Endothelial cell (in vitro differentiated cells): ENCODE results near the gene PAPPA. TPM values are rescaled to one million over a fixed set of nuclear protein-coding genes. Genes with fewer than 3 reads are reported as not detected.

Experiments
- DNase-seq: peaks from one replicate; pipeline ENCODE4 v3.0.0; 2021; ENCODE audit warnings: low spot score
- H3K27ac Mint-ChIP-seq: one replicate; pipeline ENCODE4 v1.8.0; 2021; ENCODE audit warnings: mixed read lengths, inconsistent platforms; ENCODE audit not compliant: unreplicated experiment
- H3K27me3 Mint-ChIP-seq: one replicate; pipeline ENCODE4 v1.8.0; 2021; ENCODE audit warnings: mild to moderate bottlenecking, moderate library complexity, mixed read lengths, inconsistent platforms; ENCODE audit not compliant: unreplicated experiment
- H3K36me3 Mint-ChIP-seq: one replicate; pipeline ENCODE4 v1.8.0; 2021; ENCODE audit warnings: mild to moderate bottlenecking, low read depth, mixed read lengths, inconsistent platforms; ENCODE audit not compliant: unreplicated experiment
- H3K4me1 Mint-ChIP-seq: one replicate; pipeline ENCODE4 v1.8.0; 2021; ENCODE audit warnings: mild to moderate bottlenecking, mixed read lengths, inconsistent platforms; ENCODE audit not compliant: unreplicated experiment
- H3K4me3 Mint-ChIP-seq: one replicate; pipeline ENCODE4 v1.8.0; 2021; ENCODE audit warnings: mild to moderate bottlenecking, mixed read lengths, inconsistent platforms; ENCODE audit not compliant: unreplicated experiment
- H3K9me3 Mint-ChIP-seq: one replicate; pipeline ENCODE4 v1.8.0; 2021; ENCODE audit warnings: mixed read lengths, inconsistent platforms; ENCODE audit not compliant: unreplicated experiment
- total RNA-seq: library from RNA; stranded (reverse); fragmentation: NEBNext Ultra II Directional; extraction: Animal tissue kit (Norgen Biotek cat#: 25700); gene quantifications from one replicate; pipeline ENCODE4 v1.2.1, GENCODE V29; 2021; ENCODE audit not compliant: unreplicated experiment
- TF ChIP-seq, protein P1 (sequence below): fragments of 200-600 bp; sonication (generic); IDR thresholded peaks from one replicate; pipeline ENCODE4 v1.5.0; 2021; ENCODE audit warnings: antibody characterized with exemption; ENCODE audit not compliant: unreplicated experiment

PAPPA gene
- total RNA-seq, 1 donor from 2014 or later = 1.4 TPM

- H3K27me3 Mint-ChIP-seq = no peaks in the 10 kb centered on the region
- no peak overlapping the region for H3K27ac Mint-ChIP-seq
- DNase-seq = no peak
- TF ChIP-seq, protein P1, sequence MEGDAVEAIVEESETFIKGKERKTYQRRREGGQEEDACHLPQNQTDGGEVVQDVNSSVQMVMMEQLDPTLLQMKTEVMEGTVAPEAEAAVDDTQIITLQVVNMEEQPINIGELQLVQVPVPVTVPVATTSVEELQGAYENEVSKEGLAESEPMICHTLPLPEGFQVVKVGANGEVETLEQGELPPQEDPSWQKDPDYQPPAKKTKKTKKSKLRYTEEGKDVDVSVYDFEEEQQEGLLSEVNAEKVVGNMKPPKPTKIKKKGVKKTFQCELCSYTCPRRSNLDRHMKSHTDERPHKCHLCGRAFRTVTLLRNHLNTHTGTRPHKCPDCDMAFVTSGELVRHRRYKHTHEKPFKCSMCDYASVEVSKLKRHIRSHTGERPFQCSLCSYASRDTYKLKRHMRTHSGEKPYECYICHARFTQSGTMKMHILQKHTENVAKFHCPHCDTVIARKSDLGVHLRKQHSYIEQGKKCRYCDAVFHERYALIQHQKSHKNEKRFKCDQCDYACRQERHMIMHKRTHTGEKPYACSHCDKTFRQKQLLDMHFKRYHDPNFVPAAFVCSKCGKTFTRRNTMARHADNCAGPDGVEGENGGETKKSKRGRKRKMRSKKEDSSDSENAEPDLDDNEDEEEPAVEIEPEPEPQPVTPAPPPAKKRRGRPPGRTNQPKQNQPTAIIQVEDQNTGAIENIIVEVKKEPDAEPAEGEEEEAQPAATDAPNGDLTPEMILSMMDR = no peak
- no peaks in the 10 kb centered on the region for H3K36me3 Mint-ChIP-seq
- H3K4me1 Mint-ChIP-seq = no peaks in the 10 kb centered on the region
- H3K9me3 Mint-ChIP-seq = no peaks in the 10 kb centered on the region
- no peak overlapping the region for H3K4me3 Mint-ChIP-seq
Observed at GRCh38 chr9:116406469-116406868, 252.9 kb downstream of the PAPPA start.

- Mint-ChIP-seq H3K4me1 (no peaks in the 10 kb centered on the region), H3K4me3 (no peak overlapping the region), H3K27me3 (no peaks in the 10 kb centered on the region), H3K36me3 (no peaks in the 10 kb centered on the region), H3K9me3 (no peaks in the 10 kb centered on the region), H3K27ac (no peak overlapping the region)
- DNase-seq = no peak
- TF ChIP-seq, protein P1 = no peak
Observed at GRCh38 chr9:116409129-116409528, 255.5 kb downstream of the PAPPA start.

GRCh38 chr9:116409638-116410037, 256.0 kb downstream of the PAPPA start:
- no peaks in the 10 kb centered on the region for H3K27me3 Mint-ChIP-seq
- H3K36me3 Mint-ChIP-seq = no peaks in the 10 kb centered on the region
- H3K9me3 Mint-ChIP-seq = no peaks in the 10 kb centered on the region
- no peak overlapping the region for H3K4me3 Mint-ChIP-seq
- DNase-seq = no peak
- no peak overlapping the region for H3K27ac Mint-ChIP-seq
- no peaks in the 10 kb centered on the region for H3K4me1 Mint-ChIP-seq
- TF ChIP-seq, protein P1 = no peak

DNA sequence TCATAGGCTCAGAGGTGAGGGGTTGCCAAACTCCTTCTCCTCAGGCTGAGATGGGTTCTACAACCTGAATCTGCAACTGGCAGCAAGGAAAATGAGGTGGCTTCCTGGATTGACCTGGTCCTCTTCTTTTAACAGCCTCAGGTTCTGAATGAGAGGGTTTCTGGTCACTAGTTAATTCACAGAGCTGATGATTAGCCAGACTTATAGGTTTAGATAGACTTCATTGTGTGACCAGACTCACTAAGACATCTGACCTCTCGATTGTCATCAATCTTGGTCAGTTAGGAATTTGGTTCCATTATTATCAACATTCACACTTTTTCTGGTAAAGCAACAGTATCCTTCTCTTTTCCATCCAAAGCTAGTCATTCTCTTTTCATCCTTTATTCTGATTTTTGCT, 257.9 kb downstream of the PAPPA start:
- H3K9me3 Mint-ChIP-seq = no peaks in the 10 kb centered on the region
- H3K27me3 Mint-ChIP-seq = no peaks in the 10 kb centered on the region
- TF ChIP-seq, protein P1 = no peak
- H3K36me3 Mint-ChIP-seq = no peaks in the 10 kb centered on the region
- no peaks in the 10 kb centered on the region for H3K4me1 Mint-ChIP-seq
- H3K4me3 Mint-ChIP-seq = no peak overlapping the region
- H3K27ac Mint-ChIP-seq = no peak overlapping the region
- no peak for DNase-seq

DNA sequence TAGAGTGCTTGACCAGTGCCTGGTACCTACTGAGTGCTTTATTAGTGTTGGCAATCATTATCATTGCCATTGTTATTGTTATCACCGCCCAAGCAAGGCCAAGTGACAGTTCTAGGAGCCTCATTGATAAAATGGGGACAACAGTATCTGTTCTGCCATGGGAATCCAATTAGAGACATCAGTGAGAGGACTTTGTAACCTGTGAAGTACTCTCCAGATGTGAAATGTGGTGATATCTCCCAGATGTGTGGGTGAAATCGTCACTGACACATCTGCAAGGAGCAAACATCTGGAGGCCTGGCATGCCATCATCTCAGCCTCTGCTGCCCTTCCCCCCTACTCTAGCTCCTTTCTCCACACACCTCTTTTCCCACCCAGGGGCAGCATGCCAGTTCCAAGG, 260.8 kb downstream of the PAPPA start:
- Mint-ChIP-seq H3K9me3 (no peaks in the 10 kb centered on the region), H3K4me3 (no peak overlapping the region), H3K27ac (no peak overlapping the region), H3K27me3 (no peaks in the 10 kb centered on the region), H3K36me3 (no peaks in the 10 kb centered on the region), H3K4me1 (no peaks in the 10 kb centered on the region)
- no peak for DNase-seq
- TF ChIP-seq, protein P1 = no peak
